Activated naive CD4-positive, alpha-beta T cell treated with anti-CD3 and anti-CD28 coated beads, Interleukin-2, amount 50 U/mL, for 72 hours (primary cell): ENCODE measurements around the gene LHX8. TPM values are rescaled to one million over a fixed set of nuclear protein-coding genes. Genes with fewer than 3 reads are reported as not detected.
"Not testable (repeated sequence)": the region's sequence is repeated elsewhere in the genome, so short reads cannot be mapped to it uniquely, and the experiment has no call there.

Source experiments
- ATAC-seq, 2 donors: fragments of 150-1000 bp; cut with Tn5 transposase; 2 replicates each; pipeline ENCODE4 v1.10.0; 2021; ENCODE audit warnings: mild to moderate bottlenecking in 2 of 2, moderate library complexity in 2 of 2
- DNase-seq, 2 donors: peaks; one replicate each; pipeline ENCODE4 v3.0.0; 2021 to 2022; ENCODE audit warnings: low spot score in 2 of 2
- H3K27ac Mint-ChIP-seq, 2 donors: one replicate each; pipeline ENCODE4 v1.8.0; 2022; ENCODE audit warnings: mild to moderate bottlenecking in 2 of 2, mixed read lengths in 2 of 2
- H3K36me3 Mint-ChIP-seq, 2 donors: one replicate each; pipeline ENCODE4 v1.8.0; 2022; ENCODE audit warnings: mixed read lengths in 2 of 2
- H3K9me3 Mint-ChIP-seq, 2 donors: one replicate each; pipeline ENCODE4 v1.8.0; 2022; ENCODE audit warnings: mixed read lengths in 2 of 2
- total RNA-seq, 2 donors: library from RNA; stranded (reverse); gene quantifications; one replicate each; pipeline ENCODE4 v1.2.3, GENCODE V29; 2022

Gene LHX8
- total RNA-seq, 2 donors from 2014 or later = not detected

GRCh38 chr1:75170981-75171380, 36.8 kb downstream of the LHX8 start:
- no peak for ATAC-seq
- no peak for DNase-seq
- Mint-ChIP-seq H3K36me3 (no peaks in the 10 kb centered on the region), H3K9me3 (peaks cover 0 to 4% of the 10 kb centered on the region in 2 donors), H3K27ac (no peak overlapping the region)

- no peak for DNase-seq
- no peak overlapping the region for H3K27ac Mint-ChIP-seq
- no peaks in the 10 kb centered on the region for H3K36me3 Mint-ChIP-seq
- no peak for ATAC-seq
- peaks cover 0 to 8% of the 10 kb centered on the region in 2 donors for H3K9me3 Mint-ChIP-seq
Measured at GRCh38 chr1:75171876-75172275, 37.7 kb downstream of the LHX8 start.

- no peak for ATAC-seq
- H3K9me3 Mint-ChIP-seq = peaks cover 0 to 8% of the 10 kb centered on the region in 2 donors
- no peak overlapping the region for H3K27ac Mint-ChIP-seq
- H3K36me3 Mint-ChIP-seq = no peaks in the 10 kb centered on the region
- no peak for DNase-seq
Measured at GRCh38 chr1:75172556-75172955, 38.4 kb downstream of the LHX8 start.

GRCh38 chr1:75174031-75174760, 40.0 kb downstream of the LHX8 start:
- Mint-ChIP-seq H3K27ac (no peak overlapping the region), H3K9me3 (peaks cover 8 to 13% of the 10 kb centered on the region in 2 donors), H3K36me3 (peaks cover 6 to 7% of the 10 kb centered on the region in 2 donors)
- ATAC-seq (no peak), DNase-seq (no peak)

GRCh38 chr1:75181214-75181955, 47.2 kb downstream of the LHX8 start:
- H3K27ac Mint-ChIP-seq = peak overlapping the region in 1 of 2 donors; percentile 39
- H3K36me3 Mint-ChIP-seq = peaks cover 16 to 28% of the 10 kb centered on the region in 2 donors
- ATAC-seq = not testable (repeated sequence)

GRCh38 chr1:75188892-75189291, 54.7 kb downstream of the LHX8 start:
- no peak for DNase-seq
- ATAC-seq = no peak
- Mint-ChIP-seq H3K36me3 (no peaks in the 10 kb centered on the region), H3K27ac (no peak overlapping the region), H3K9me3 (no peaks in the 10 kb centered on the region)

More at GRCh38 chr1:75181214-75181955, 47.2 kb downstream of the LHX8 start:
- H3K9me3 Mint-ChIP-seq = peaks cover 16 to 24% of the 10 kb centered on the region in 2 donors
- not testable (repeated sequence) for DNase-seq

GRCh38 chr1:75198163-75198562, 64.0 kb downstream of the LHX8 start:
- H3K9me3 Mint-ChIP-seq = peaks cover 0 to 3% of the 10 kb centered on the region in 2 donors
- ATAC-seq = no peak
- H3K27ac Mint-ChIP-seq = no peak overlapping the region
- no peaks in the 10 kb centered on the region for H3K36me3 Mint-ChIP-seq
- DNase-seq = no peak

- ATAC-seq (no peak), DNase-seq (no peak)
- Mint-ChIP-seq H3K36me3 (no peaks in the 10 kb centered on the region), H3K9me3 (peaks cover 0 to 3% of the 10 kb centered on the region in 2 donors), H3K27ac (no peak overlapping the region)
Measured at GRCh38 chr1:75198761-75199160, 64.6 kb downstream of the LHX8 start.

GRCh38 chr1:75202751-75203150, 68.6 kb downstream of the LHX8 start:
- no peaks in the 10 kb centered on the region for H3K36me3 Mint-ChIP-seq
- no peak for DNase-seq
- H3K9me3 Mint-ChIP-seq = no peaks in the 10 kb centered on the region
- no peak for ATAC-seq
- no peak overlapping the region for H3K27ac Mint-ChIP-seq

GRCh38 chr1:75203415-75204277, 69.5 kb downstream of the LHX8 start:
- ATAC-seq = peak in 1 of 2 donors; percentile 54

GRCh38 chr1:75208862-75209261, 74.7 kb downstream of the LHX8 start:
- Mint-ChIP-seq H3K36me3 (no peaks in the 10 kb centered on the region), H3K27ac (no peak overlapping the region), H3K9me3 (no peaks in the 10 kb centered on the region)
- DNase-seq (no peak), ATAC-seq (no peak)

More at GRCh38 chr1:75203415-75204277, 69.5 kb downstream of the LHX8 start:
- DNase-seq = peak in 1 of 2 donors; percentile 2
- Mint-ChIP-seq H3K9me3 (no peaks in the 10 kb centered on the region), H3K36me3 (no peaks in the 10 kb centered on the region), H3K27ac (no peak overlapping the region)
